ENCODE results near the gene PSEN2.

GRCh38 chr1:226881515-226882185 lies 11.2 kb downstream of the PSEN2 start:
- TF ChIP-seq USF1 (IDR thresholded peaks at IDR 0.05; ENCODE audit: borderline replicate concordance, extremely low read length, insufficient read depth, low read depth, low read length), result no peak
- TF ChIP-seq MAX (IDR thresholded peaks at IDR 0.05; ENCODE audit: low read depth, low read length), result no peak
- no peak for TF ChIP-seq EP300 (IDR thresholded peaks at IDR 0.05; ENCODE audit: borderline replicate concordance in 1 of 2, control insufficient read depth in 1 of 2, low read depth in 2 of 2, low read length in 2 of 2)
- no peak for TF ChIP-seq ZNF24 (IDR thresholded peaks at IDR 0.05)
- no peak for TF ChIP-seq IRF4 (IDR thresholded peaks at IDR 0.05; ENCODE audit: low read depth, low read length)
- no peak for TF ChIP-seq CBX5 (IDR thresholded peaks at IDR 0.05; ENCODE audit: low read depth)
- TF ChIP-seq SPI1 (IDR thresholded peaks at IDR 0.05; ENCODE audit: borderline replicate concordance, insufficient read depth, low read depth, low read length), result no peak
- TF ChIP-seq CTCF (IDR thresholded peaks at IDR 0.05 in 2 of 3, conservative IDR thresholded peaks at IDR 0.05 in 1 of 3; ENCODE audit: control insufficient read depth in 2 of 3, extremely low read depth in 1 of 3, insufficient read depth in 1 of 3, low read depth in 3 of 3, low read length in 3 of 3), result no peak
- no peak for TF ChIP-seq ZNF687 (IDR thresholded peaks at IDR 0.05)
- TF ChIP-seq SKIL (IDR thresholded peaks at IDR 0.05; ENCODE audit: low read depth, poor library complexity, severe bottlenecking), result no peak

Measured in GM12878 (cell line).